PFSK-1 (cell line): ENCODE data around the gene ZNF687.

Experiments used
- FOXP2 ChIP-seq: optimal IDR thresholded peaks from 2 replicates; pipeline ENCODE3; 2011; ENCODE audit warnings: borderline replicate concordance, control low read depth, inconsistent platforms; ENCODE audit not compliant: insufficient read depth; ENCODE audit errors: extremely low read length, extremely low read depth
- POLR2AphosphoS5 ChIP-seq: IDR thresholded peaks from 2 replicates; pipeline ENCODE4 v1.6.1; 2012; ENCODE audit warnings: low read depth, mild to moderate bottlenecking, control low read depth, low read length, moderate library complexity
- REST ChIP-seq, 2 experiments: IDR thresholded peaks; 2 replicates each; pipeline versions ENCODE4 v1.6.1 to v1.8.0; 2011 to 2012; ENCODE audit warnings: low read depth in 2 of 2, low read length in 2 of 2, control low read depth in 1 of 2, inconsistent platforms in 1 of 2, mild to moderate bottlenecking in 1 of 2, moderate library complexity in 1 of 2; ENCODE audit not compliant: insufficient read depth in 1 of 2
- SIN3A ChIP-seq: IDR thresholded peaks from 2 replicates; pipeline ENCODE4 v1.6.1; 2012; ENCODE audit warnings: mild to moderate bottlenecking, low read length, moderate library complexity, borderline replicate concordance; ENCODE audit not compliant: insufficient read depth
- TAF1 ChIP-seq: IDR thresholded peaks from 2 replicates; pipeline ENCODE4 v1.6.1; 2012; ENCODE audit warnings: low read length, control low read depth, borderline replicate concordance; ENCODE audit not compliant: insufficient read depth

Gene ZNF687

GRCh38 chr1:151309811-151310323 lies 27.8 kb downstream of the ZNF687 start:
- TF ChIP-seq SIN3A, result peak; percentile 92; the same call in 1 of the 2 replicates
- TF ChIP-seq TAF1, result no peak

- TF ChIP-seq REST (IDR thresholded peaks at IDR 0.05; ENCODE audit: insufficient read depth in 1 of 2, low read depth in 2 of 2, low read length in 2 of 2) (no peak), SIN3A (no peak)
These were observed 28.9 kb downstream of the ZNF687 start for GRCh38 chr1:151311011-151311410.

GRCh38 chr1:151311589-151312331 lies 29.7 kb downstream of the ZNF687 start:
- TF ChIP-seq FOXP2, result peak; percentile 73
- TF ChIP-seq REST (IDR thresholded peaks at IDR 0.05; ENCODE audit: insufficient read depth in 1 of 2, low read depth in 2 of 2, low read length in 2 of 2), result 0 out of 4 replicates have a peak, but pooled peaks of 1 of the 2 experiments have one; percentile 12
- peak; percentile 99; the same call in 1 of the 2 replicates for TF ChIP-seq SIN3A
- TF ChIP-seq TAF1, result no peak; the same call in 1 of the 2 replicates

- no peak for TF ChIP-seq SIN3A
These were observed 30.3 kb downstream of the ZNF687 start for GRCh38 chr1:151312411-151312810.

GRCh38 chr1:151312826-151313225 lies 30.7 kb downstream of the ZNF687 start:
- TF ChIP-seq REST (IDR thresholded peaks at IDR 0.05; ENCODE audit: insufficient read depth in 1 of 2, low read depth in 2 of 2, low read length in 2 of 2) (no peak), SIN3A (no peak), FOXP2 (no peak), TAF1 (no peak), POLR2AphosphoS5 (no peak)

- TF ChIP-seq TAF1 (no peak), FOXP2 (no peak), SIN3A (no peak), REST (IDR thresholded peaks at IDR 0.05; ENCODE audit: insufficient read depth in 1 of 2, low read depth in 2 of 2, low read length in 2 of 2) (no peak), POLR2AphosphoS5 (no peak)
These were observed 31.4 kb downstream of the ZNF687 start for GRCh38 chr1:151313501-151313900.
